Measurements from ENCODE around the gene HRH3. TPM values are rescaled to one million over a fixed set of nuclear protein-coding genes. Genes with fewer than 3 reads are reported as not detected.

The HRH3 gene
- total RNA-seq, 4 donors from 2014 or later = not detected

DNA sequence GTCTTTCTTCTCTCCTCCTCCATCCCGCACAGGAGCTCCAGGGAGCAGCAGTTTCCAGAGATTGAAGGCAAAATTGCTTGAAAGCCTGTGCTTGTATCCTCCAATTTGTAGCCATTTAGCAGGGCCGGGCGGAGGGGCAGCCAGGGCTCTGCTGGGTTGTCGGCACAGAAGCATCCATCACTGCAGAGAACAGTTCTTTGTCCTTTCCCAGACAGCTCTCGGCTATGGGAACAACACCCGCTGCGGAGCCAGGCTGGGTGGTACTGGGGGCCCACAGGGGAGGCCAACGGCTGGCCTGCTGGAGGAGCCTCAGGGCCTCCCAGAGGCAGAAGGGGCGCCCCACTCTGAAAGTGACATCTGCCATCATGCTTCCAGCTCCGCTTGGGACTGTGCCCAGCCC lies 7.8 kb downstream of the HRH3 start:
- no peak overlapping the region for H3K27ac ChIP-seq
- intact Hi-C loops (cut with DNase I) = no loop called here
- 27% methylated on average over 3 of the region's 10 CpGs; no CpG with 5 or more reads in 1 of the 2 donors for WGBS, 2 donors
- no peaks in the 10 kb centered on the region for H3K4me1 ChIP-seq
- peaks cover 0 to 82% (median 5%) of the 10 kb centered on the region in 4 donors for H3K27me3 ChIP-seq
- H3K4me3 ChIP-seq = no peak overlapping the region
- TF ChIP-seq POLR2A (IDR thresholded peaks at IDR 0.05) = no peak
- TF ChIP-seq, protein P1, sequence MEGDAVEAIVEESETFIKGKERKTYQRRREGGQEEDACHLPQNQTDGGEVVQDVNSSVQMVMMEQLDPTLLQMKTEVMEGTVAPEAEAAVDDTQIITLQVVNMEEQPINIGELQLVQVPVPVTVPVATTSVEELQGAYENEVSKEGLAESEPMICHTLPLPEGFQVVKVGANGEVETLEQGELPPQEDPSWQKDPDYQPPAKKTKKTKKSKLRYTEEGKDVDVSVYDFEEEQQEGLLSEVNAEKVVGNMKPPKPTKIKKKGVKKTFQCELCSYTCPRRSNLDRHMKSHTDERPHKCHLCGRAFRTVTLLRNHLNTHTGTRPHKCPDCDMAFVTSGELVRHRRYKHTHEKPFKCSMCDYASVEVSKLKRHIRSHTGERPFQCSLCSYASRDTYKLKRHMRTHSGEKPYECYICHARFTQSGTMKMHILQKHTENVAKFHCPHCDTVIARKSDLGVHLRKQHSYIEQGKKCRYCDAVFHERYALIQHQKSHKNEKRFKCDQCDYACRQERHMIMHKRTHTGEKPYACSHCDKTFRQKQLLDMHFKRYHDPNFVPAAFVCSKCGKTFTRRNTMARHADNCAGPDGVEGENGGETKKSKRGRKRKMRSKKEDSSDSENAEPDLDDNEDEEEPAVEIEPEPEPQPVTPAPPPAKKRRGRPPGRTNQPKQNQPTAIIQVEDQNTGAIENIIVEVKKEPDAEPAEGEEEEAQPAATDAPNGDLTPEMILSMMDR (IDR thresholded peaks at IDR 0.05) = no peak
- H3K36me3 ChIP-seq = no peaks in the 10 kb centered on the region
- no peak for DNase-seq
- H3K9me3 ChIP-seq = no peaks in the 10 kb centered on the region

DNA sequence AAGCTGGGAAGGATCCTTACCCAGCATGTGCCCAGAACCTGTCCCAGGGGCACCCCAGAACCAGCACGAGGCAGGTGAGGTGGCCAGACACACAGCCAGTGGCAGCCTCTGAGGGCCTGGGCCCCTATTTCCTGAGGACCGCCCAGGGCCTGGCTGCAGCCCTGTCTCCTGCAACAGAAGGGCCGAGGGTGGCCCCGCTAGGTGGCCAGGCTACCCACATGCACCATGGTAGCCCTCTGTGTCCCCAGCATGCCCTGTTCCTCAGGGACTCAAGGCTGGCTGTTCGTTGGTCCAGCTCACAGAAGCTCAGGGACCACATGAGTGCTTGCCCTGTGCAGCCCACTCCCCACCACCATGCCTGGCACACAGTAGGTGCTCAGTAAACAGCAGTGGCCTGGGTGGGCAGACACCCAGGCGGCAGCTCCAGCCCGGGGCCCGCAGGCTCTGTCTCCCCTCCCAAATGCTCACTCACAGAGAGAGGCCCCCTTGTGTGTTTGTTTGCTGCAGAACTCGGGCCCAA lies 8.2 kb downstream of the HRH3 start:
- Histone ChIP-seq H3K27ac (no peak overlapping the region), H3K36me3 (no peaks in the 10 kb centered on the region), H3K27me3 (peaks cover 0 to 77% (median 5%) of the 10 kb centered on the region in 4 donors), H3K9me3 (no peaks in the 10 kb centered on the region), H3K4me3 (no peak overlapping the region), H3K4me1 (no peaks in the 10 kb centered on the region)
- intact Hi-C loops (cut with DNase I) = no loop called here
- DNase-seq = no peak
- TF ChIP-seq, protein P1 (IDR thresholded peaks at IDR 0.05) = no peak
- no peak for TF ChIP-seq POLR2A (IDR thresholded peaks at IDR 0.05)
- 35% methylated on average over 5 of the region's 9 CpGs; no CpG with 5 or more reads in 1 of the 2 donors for WGBS, 2 donors

DNA sequence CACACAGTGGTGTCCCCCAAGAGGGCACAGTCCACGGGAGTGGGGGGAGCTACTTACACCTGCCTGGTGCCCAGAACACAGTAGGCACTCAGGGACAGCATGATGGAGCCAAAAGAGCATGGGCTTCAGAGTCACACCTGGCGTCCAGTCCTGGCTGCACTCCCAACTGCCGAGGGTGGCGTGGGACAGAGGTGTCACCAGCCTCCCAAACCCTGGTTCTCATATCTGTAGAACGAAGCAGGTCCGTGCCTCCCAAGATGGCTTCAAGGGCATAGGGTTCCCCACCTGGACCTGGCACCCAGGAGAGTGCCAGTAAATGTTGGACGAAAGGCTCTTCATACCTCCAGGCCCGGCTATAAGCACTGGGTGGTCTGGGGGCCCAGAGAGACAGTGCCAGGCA lies 8.9 kb downstream of the HRH3 start:
- H3K9me3 ChIP-seq = no peaks in the 10 kb centered on the region
- no peaks in the 10 kb centered on the region for H3K36me3 ChIP-seq
- intact Hi-C loops (cut with DNase I) = no loop called here
- WGBS, 2 donors = 100% methylated on average over 1 of the region's 8 CpGs; no CpG with 5 or more reads in 1 of the 2 donors
- H3K27me3 ChIP-seq = peaks cover 0 to 71% (median 2%) of the 10 kb centered on the region in 4 donors
- no peak overlapping the region for H3K4me3 ChIP-seq
- no peak overlapping the region for H3K27ac ChIP-seq
- H3K4me1 ChIP-seq = no peaks in the 10 kb centered on the region
- no peak for DNase-seq
- TF ChIP-seq, protein P1 (IDR thresholded peaks at IDR 0.05) = no peak
- TF ChIP-seq POLR2A (IDR thresholded peaks at IDR 0.05) = no peak

DNA sequence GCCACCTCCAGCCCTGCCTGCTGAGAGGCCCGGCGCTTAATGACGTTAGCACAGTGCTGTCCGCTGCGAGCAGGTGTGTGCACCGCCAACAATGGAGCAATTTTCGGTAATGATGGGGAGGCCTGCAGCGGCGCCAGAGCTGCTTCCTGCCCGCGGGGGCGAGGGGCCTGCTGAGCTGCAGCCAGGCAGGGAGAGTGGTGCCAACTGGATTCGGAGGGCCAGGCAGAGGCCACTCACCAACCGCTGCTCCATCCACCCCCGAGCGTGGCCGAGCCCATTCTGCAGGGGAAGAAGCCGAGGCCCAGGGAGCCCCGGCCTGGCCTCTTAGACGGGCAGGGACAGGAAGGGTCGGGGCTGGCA lies 9.6 kb downstream of the HRH3 start:
- TF ChIP-seq, protein P1 (IDR thresholded peaks at IDR 0.05) = no peak
- TF ChIP-seq POLR2A (IDR thresholded peaks at IDR 0.05) = no peak
- H3K36me3 ChIP-seq = no peaks in the 10 kb centered on the region
- 42 to 60% methylated on average over 7 to 11 of the region's 21 CpGs for WGBS, 2 donors
- H3K9me3 ChIP-seq = no peaks in the 10 kb centered on the region
- intact Hi-C loops (cut with DNase I) = no loop called here
- H3K27me3 ChIP-seq = peaks cover 0 to 63% (median 2%) of the 10 kb centered on the region in 4 donors
- DNase-seq = no peak
- no peak overlapping the region for H3K27ac ChIP-seq
- no peak overlapping the region for H3K4me3 ChIP-seq
- H3K4me1 ChIP-seq = no peaks in the 10 kb centered on the region

DNA sequence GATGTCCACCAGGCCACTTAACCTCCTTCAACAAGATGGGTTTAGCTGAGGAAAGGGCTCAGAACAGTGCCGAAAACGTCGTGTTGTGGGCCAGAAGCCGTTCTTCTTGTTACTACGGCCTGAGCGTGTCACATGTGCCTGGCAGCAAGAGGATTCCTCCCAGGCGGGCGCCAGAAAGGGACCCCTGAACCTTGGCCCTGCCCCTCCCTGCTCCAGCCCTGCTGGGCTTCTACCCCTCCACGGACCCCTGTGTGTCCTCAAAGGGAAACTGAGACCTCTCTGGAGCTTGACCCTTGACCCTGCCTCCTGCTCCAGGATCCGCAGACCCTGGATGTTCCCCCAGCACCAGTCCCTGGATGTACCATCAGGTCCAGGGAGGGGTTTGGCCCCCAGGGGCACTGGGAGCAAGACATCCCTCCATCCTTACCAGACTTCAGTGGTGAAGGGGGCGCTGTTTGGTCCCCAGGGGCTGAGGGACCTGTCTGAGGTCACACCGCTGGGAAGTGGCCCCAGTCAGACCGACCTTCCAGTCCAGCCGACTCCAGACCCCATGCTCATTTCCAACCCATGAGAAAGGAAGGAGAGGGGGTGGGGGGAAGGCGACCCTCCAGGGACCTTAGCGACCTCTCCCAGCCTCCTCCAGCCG lies 10.1 kb downstream of the HRH3 start:
- H3K4me3 ChIP-seq = no peak overlapping the region
- 47 to 51% methylated on average over 10 to 14 of the region's 17 CpGs for WGBS, 2 donors
- H3K36me3 ChIP-seq = no peaks in the 10 kb centered on the region
- no peak overlapping the region for H3K27ac ChIP-seq
- TF ChIP-seq, protein P1 (IDR thresholded peaks at IDR 0.05) = no peak
- no peak for TF ChIP-seq POLR2A (IDR thresholded peaks at IDR 0.05)
- intact Hi-C loops (cut with DNase I) = no loop called here
- H3K9me3 ChIP-seq = no peaks in the 10 kb centered on the region
- H3K4me1 ChIP-seq = no peaks in the 10 kb centered on the region
- no peak for DNase-seq
- peaks cover 0 to 58% (median 2%) of the 10 kb centered on the region in 4 donors for H3K27me3 ChIP-seq

Data from esophagus squamous epithelium (tissue), 5 donors.